H1 (cell line): ENCODE data around the gene GALNTL6. TPM values are rescaled to one million over a fixed set of nuclear protein-coding genes. Genes with fewer than 3 reads are reported as not detected.

ENCODE experiments used
- CTCF ChIA-PET: fragments of 300-600 bp; sonication (Branson Sonifier 250); formaldehyde crosslinking; loops from one replicate; lab custom pipeline; 2021; ENCODE audit not compliant: partially characterized antibody; lab: Charles Lee
- POLR2A ChIA-PET: fragments of 300-600 bp; sonication (Branson Sonifier 250); formaldehyde crosslinking; loops from one replicate; lab custom pipeline; 2021; ENCODE audit warnings: inconsistent platforms; ENCODE audit not compliant: partially characterized antibody; lab: Charles Lee
- DNase-seq, 2 experiments: peaks; one replicate each; pipeline versions ENCODE4 v3.0.0 to v3.0.0-alpha.2; 2010 to 2022; ENCODE audit warnings: low spot score in 2 of 2, low read depth in 1 of 2, mixed read lengths in 1 of 2
- FAIRE-seq: peaks from 2 replicates; lab custom pipeline; 2011; peaks lifted over from hg19 to GRCh38; lab: Jason Lieb, UNC
- H2AFZ ChIP-seq: 2 replicates; pipeline ENCODE4 v1.8.1; 2012; ENCODE audit warnings: low read length, inconsistent platforms
- H2AK5ac ChIP-seq: 2 replicates; pipeline ENCODE4 v1.6.1; 2013; ENCODE audit warnings: low read depth, low read length
- H2BK120ac ChIP-seq: replicated peaks from 2 replicates; pipeline ENCODE3; 2013; ENCODE audit warnings: low read depth, low read length, inconsistent platforms
- H2BK12ac ChIP-seq: 2 replicates; pipeline ENCODE4 v1.6.1; 2013; ENCODE audit warnings: low read depth, low read length
- H2BK15ac ChIP-seq: 2 replicates; pipeline ENCODE4 v1.6.1; 2013; ENCODE audit warnings: low read length
- H2BK20ac ChIP-seq: 2 replicates; pipeline ENCODE4 v1.6.1; 2013; ENCODE audit warnings: low read length
- H2BK5ac ChIP-seq: 2 replicates; pipeline ENCODE4 v1.6.1; 2013; ENCODE audit warnings: low read depth, low read length
- H3K14ac ChIP-seq: 2 replicates; pipeline ENCODE4 v1.6.1; 2013; ENCODE audit warnings: inconsistent platforms; ENCODE audit not compliant: insufficient read length
- H3K18ac ChIP-seq: 2 replicates; pipeline ENCODE4 v1.6.1; 2013; ENCODE audit warnings: low read length; ENCODE audit errors: extremely low read depth
- H3K23ac ChIP-seq: 2 replicates; pipeline ENCODE4 v1.6.1; 2013; ENCODE audit warnings: inconsistent platforms; ENCODE audit not compliant: insufficient read length
- H3K23me2 ChIP-seq: 2 replicates; pipeline ENCODE4 v1.6.1; 2013; ENCODE audit warnings: low read depth, low read length
- H3K27ac ChIP-seq: 2 replicates; pipeline ENCODE4 v1.6.1; 2011; ENCODE audit warnings: low read depth, low read length, inconsistent platforms
- H3K27me3 ChIP-seq, 4 experiments: replicated peaks in 1 of 4; 1 replicate in 1 of 4; 2 replicates in 3 of 4; pipeline versions ENCODE4 v1.6.1 to v1.8.1; 2011 to 2013; ENCODE audit warnings: low read length in 3 of 4, mild to moderate bottlenecking in 3 of 4, inconsistent platforms in 2 of 4, mixed read lengths in 2 of 4, moderate library complexity in 1 of 4; ENCODE audit not compliant: control insufficient read depth in 3 of 4, insufficient read depth in 3 of 4; ENCODE audit errors: extremely low read depth in 1 of 4
- H3K36me3 ChIP-seq, 4 experiments: 2 replicates each; pipeline versions ENCODE4 v1.6.1 to v1.8.1; 2011 to 2013; ENCODE audit warnings: mild to moderate bottlenecking in 4 of 4, low read length in 3 of 4, moderate library complexity in 2 of 4, control low read depth in 1 of 4, inconsistent platforms in 1 of 4; ENCODE audit not compliant: insufficient read depth in 4 of 4, control insufficient read depth in 2 of 4
- H3K4ac ChIP-seq: replicated peaks from 2 replicates; pipeline ENCODE3; 2013; ENCODE audit warnings: low read length, low read depth, mixed read lengths, inconsistent platforms; ENCODE audit not compliant: insufficient read length
- H3K4me1 ChIP-seq, 4 experiments: replicated peaks in 1 of 4; 1 replicate in 1 of 4; 2 replicates in 3 of 4; pipeline versions ENCODE4 v1.6.1 to v1.8.1; 2011 to 2013; ENCODE audit warnings: low read length in 3 of 4, inconsistent platforms in 2 of 4, mixed read lengths in 1 of 4; ENCODE audit not compliant: insufficient read depth in 4 of 4, control insufficient read depth in 3 of 4
- H3K4me2 ChIP-seq, 2 experiments: 2 replicates each; pipeline versions ENCODE4 v1.6.1 to v1.8.1; 2011 to 2013; ENCODE audit warnings: low read depth in 2 of 2, low read length in 2 of 2, control low read depth in 1 of 2, inconsistent platforms in 1 of 2, mild to moderate bottlenecking in 1 of 2; ENCODE audit not compliant: insufficient read depth in 1 of 2
- H3K4me3 ChIP-seq, 4 experiments: fragments of 200-600, 300-600 bp in 1 of 4; sonication (generic), shearing (Covaris generic), sonication (Bioruptor Twin) in 1 of 4; 2 replicates each; pipeline versions ENCODE4 v1.5.1 to v1.8.1; 2011 to 2016; ENCODE audit warnings: low read length in 4 of 4, low read depth in 3 of 4, control low read depth in 2 of 4, inconsistent platforms in 2 of 4, mild to moderate bottlenecking in 2 of 4, mixed read lengths in 1 of 4, moderate library complexity in 1 of 4; ENCODE audit not compliant: insufficient read depth in 2 of 4; ENCODE audit errors: extremely low read depth in 1 of 4
- H3K56ac ChIP-seq: replicated peaks from 2 replicates; pipeline ENCODE3; 2013; ENCODE audit warnings: low read depth, mild to moderate bottlenecking, mixed read lengths, low read length, inconsistent platforms; ENCODE audit not compliant: insufficient read length
- H3K79me1 ChIP-seq: 2 replicates; pipeline ENCODE4 v1.6.1; 2013; ENCODE audit warnings: low read depth, low read length, control low read depth
- H3K79me2 ChIP-seq, 2 experiments: 2 replicates each; pipeline versions ENCODE4 v1.6.1 to v1.8.1; 2012 to 2013; ENCODE audit warnings: low read length in 2 of 2, mild to moderate bottlenecking in 2 of 2, inconsistent platforms in 1 of 2; ENCODE audit not compliant: insufficient read depth in 2 of 2, control insufficient read depth in 1 of 2
- H3K9ac ChIP-seq, 4 experiments: replicated peaks in 1 of 4; 1 replicate in 1 of 4; 2 replicates in 3 of 4; pipeline versions ENCODE4 v1.6.1 to v1.8.1; 2011 to 2013; ENCODE audit warnings: low read depth in 3 of 4, low read length in 3 of 4, control low read depth in 2 of 4, mild to moderate bottlenecking in 2 of 4, moderate library complexity in 2 of 4, inconsistent platforms in 1 of 4; ENCODE audit errors: extremely low read depth in 1 of 4
- H3K9me3 ChIP-seq, 2 experiments: 2 replicates each; pipeline versions ENCODE4 v1.6.1 to v1.8.1; 2012 to 2013; ENCODE audit warnings: mild to moderate bottlenecking in 2 of 2, moderate library complexity in 2 of 2, control low read depth in 1 of 2, inconsistent platforms in 1 of 2, low read depth in 1 of 2, low read length in 1 of 2, mixed read lengths in 1 of 2; ENCODE audit not compliant: insufficient read depth in 2 of 2
- H4K20me1 ChIP-seq, 2 experiments: replicated peaks in 1 of 2; 2 replicates each; pipeline versions ENCODE3 to v1.8.1; 2011 to 2013; ENCODE audit warnings: inconsistent platforms in 2 of 2, low read length in 2 of 2, mild to moderate bottlenecking in 1 of 2; ENCODE audit not compliant: insufficient read depth in 2 of 2, control insufficient read depth in 1 of 2
- H4K5ac ChIP-seq: 2 replicates; pipeline ENCODE4 v1.6.1; 2013; ENCODE audit warnings: low read length, low read depth, mixed read lengths, inconsistent platforms; ENCODE audit not compliant: insufficient read length
- H4K8ac ChIP-seq: 2 replicates; pipeline ENCODE4 v1.8.0; 2013; ENCODE audit warnings: mild to moderate bottlenecking, moderate library complexity, low read length, inconsistent platforms; ENCODE audit not compliant: insufficient read depth; ENCODE audit errors: extremely low read depth
- H4K91ac ChIP-seq: replicated peaks from 2 replicates; pipeline ENCODE3; 2013; ENCODE audit warnings: low read length, mixed read lengths, inconsistent platforms; ENCODE audit not compliant: insufficient read length
- BACH1 ChIP-seq: IDR thresholded peaks from 2 replicates; pipeline ENCODE4 v1.6.1; 2012; ENCODE audit warnings: low read length, improper control_type of control experiment
- GABPA ChIP-seq: IDR thresholded peaks from 2 replicates; pipeline ENCODE4 v1.6.1; 2011; ENCODE audit warnings: mild to moderate bottlenecking, low read length, moderate library complexity, borderline replicate concordance; ENCODE audit not compliant: insufficient read depth
- KDM4A ChIP-seq: IDR thresholded peaks from one replicate; pipeline ENCODE4 v1.7.1; 2012; ENCODE audit warnings: low read depth, mild to moderate bottlenecking, moderate library complexity, low read length, inconsistent platforms; ENCODE audit not compliant: severe bottlenecking
- WGBS, 2 experiments: shearing (Covaris generic) in 1 of 2; methylation state at CpG; one replicate each; pipeline versions ENCODE4 v1.1.6 to v1.1.7; 2013 to 2015; ENCODE audit warnings: low lambda C conversion rate in 2 of 2, mixed read lengths in 2 of 2, inconsistent platforms in 1 of 2, low coverage in 1 of 2, missing lambda C conversion rate in 1 of 2; ENCODE audit not compliant: insufficient replicate concordance in 2 of 2, insufficient coverage in 1 of 2, insufficient read length in 1 of 2; ENCODE audit errors: extremely low coverage in 1 of 2, missing lambda C conversion rate in 1 of 2; 5-methylcytosine and 5-hydroxymethylcytosine counted together
- polyA plus RNA-seq, 7 experiments: library from polyadenylated mRNA; depleted of rRNA in 3 of 7; stranded (reverse) in 5 of 7; unstranded in 2 of 7; fragments of >200 nt in 5 of 7; fragments of 200-250 nt in 2 of 7; gene quantifications; 1 replicate in 5 of 7; 2 replicates in 1 of 7; 4 replicates in 1 of 7; pipeline versions ENCODE4 v1.2.1 to v1.2.3, GENCODE V29; 2011 to 2013; ENCODE audit warnings: missing spikeins in 2 of 7, mixed read lengths in 2 of 7
- total RNA-seq: library from RNA; stranded (reverse); fragmentation: NEBNext Ultra II Directional; extraction: Animal tissue kit (Norgen Biotek cat#: 25700); gene quantifications from 2 replicates; pipeline ENCODE4 v1.2.1, GENCODE V29; 2021

The GALNTL6 gene
- total and polyA plus RNA-seq, 2 of the 8 experiments (the other 6 are each of a cell fraction or from before 2014, with no cell fraction given), result 0.03 to 0.32 TPM

DNA sequence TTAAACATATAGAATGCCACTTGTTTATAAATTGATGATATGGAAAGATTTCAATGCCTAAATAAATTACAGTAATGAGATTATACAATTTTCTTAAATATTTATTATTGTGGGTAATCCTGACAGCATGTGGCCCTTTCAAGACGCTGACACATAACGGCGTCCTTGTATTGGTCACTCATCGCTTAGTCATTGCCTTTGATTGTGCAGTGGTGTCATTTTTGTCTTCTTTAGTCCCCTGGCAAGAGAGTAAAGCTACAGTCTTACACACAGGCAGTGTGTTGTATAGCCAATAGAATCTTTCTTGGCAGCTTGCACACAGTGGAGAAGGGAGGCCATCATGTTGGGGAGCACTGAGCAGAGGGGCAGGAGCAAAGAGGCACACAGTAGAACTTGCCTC, 993.6 kb downstream of the GALNTL6 start:
- H2AFZ ChIP-seq, result no peak overlapping the region
- no peaks in the 10 kb centered on the region for H3K27me3 ChIP-seq
- no peak overlapping the region for H3K9ac ChIP-seq
- no peaks in the 10 kb centered on the region for H4K20me1 ChIP-seq
- H2AK5ac ChIP-seq, result no peak overlapping the region
- TF ChIP-seq GABPA (no peak), BACH1 (no peak), KDM4A (no peak)
- TF ChIP-seq, all 59 proteins: peak for 0
- FAIRE-seq (no peak), DNase-seq (no peak)
- ChIA-PET POLR2A (no interaction called here), CTCF (no interaction called here)
- no peak overlapping the region for H3K4ac ChIP-seq
- no peaks in the 10 kb centered on the region for H3K9me3 ChIP-seq
- H3K36me3 ChIP-seq, result no peaks in the 10 kb centered on the region
- no peak overlapping the region for H3K18ac ChIP-seq
- H2BK15ac ChIP-seq, result no peak overlapping the region
- peaks cover 1% of the 10 kb centered on the region; the same call in 1 of the 2 replicates for H3K23me2 ChIP-seq
- 96% methylated on average over 4 of the region's 4 CpGs; no CpG with 5 or more reads in 1 of the 2 experiments for WGBS, 2 experiments
- no peak overlapping the region for H2BK20ac ChIP-seq
- no peak overlapping the region for H2BK120ac ChIP-seq
- no peak overlapping the region for H4K5ac ChIP-seq
- no peak overlapping the region for H3K14ac ChIP-seq
- peaks cover 0 to 6% (median 4%) of the 10 kb centered on the region in 4 experiments; a peak in 5 of 7 replicates for H3K4me1 ChIP-seq
- no peak overlapping the region for H3K56ac ChIP-seq
- no peak overlapping the region for H3K23ac ChIP-seq
- H3K4me3 ChIP-seq, result no peak overlapping the region
- no peaks in the 10 kb centered on the region for H3K79me1 ChIP-seq
- no peak overlapping the region for H3K27ac ChIP-seq
- no peak overlapping the region for H4K91ac ChIP-seq
- no peak overlapping the region for H2BK5ac ChIP-seq
- no peak overlapping the region for H4K8ac ChIP-seq
- H3K4me2 ChIP-seq, result no peak overlapping the region
- no peak overlapping the region for H2BK12ac ChIP-seq
- no peaks in the 10 kb centered on the region for H3K79me2 ChIP-seq
